ENCODE results near the gene TLCD3B.
"Not testable (repeated sequence)": the region's sequence is repeated elsewhere in the genome, so short reads cannot be mapped to it uniquely, and the experiment has no call there.

The TLCD3B gene

DNA sequence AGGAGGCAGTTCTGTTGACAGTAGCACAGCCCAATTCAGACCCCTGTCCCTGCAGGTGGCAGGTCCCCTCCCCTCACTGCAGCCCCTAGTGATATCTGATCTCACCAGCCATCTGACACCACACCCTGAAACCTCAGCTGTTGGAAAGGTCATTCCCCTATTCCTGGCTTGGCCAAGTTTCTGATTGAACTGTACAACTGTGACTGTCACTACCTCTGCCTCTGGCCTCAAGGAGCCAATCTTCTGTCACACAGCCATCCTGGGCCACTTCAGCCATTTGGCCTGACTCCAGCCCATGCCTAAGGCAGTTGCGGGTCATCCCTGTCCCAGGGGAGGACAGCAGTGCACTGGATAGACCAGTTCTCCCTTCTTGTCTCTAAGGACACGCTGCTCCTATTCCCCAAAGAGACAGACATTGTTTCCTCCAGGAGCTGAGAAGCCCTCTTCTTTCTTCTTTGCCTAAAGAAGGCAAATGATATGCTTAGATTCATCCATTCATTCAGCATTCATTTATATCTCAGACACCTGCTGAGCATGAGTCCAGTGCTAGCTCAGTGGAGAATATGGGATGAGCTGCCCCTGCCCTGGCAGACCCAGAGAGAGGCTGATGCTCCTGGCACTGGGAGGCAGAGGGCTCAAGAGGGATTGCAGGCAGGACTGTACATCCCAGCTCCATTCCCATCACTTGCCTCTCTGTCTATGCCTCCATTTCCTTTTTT lies 29.9 kb upstream of the TLCD3B start:
- DNase-seq (ENCODE audit: low read depth in 2 of 2) = no peak

DNA sequence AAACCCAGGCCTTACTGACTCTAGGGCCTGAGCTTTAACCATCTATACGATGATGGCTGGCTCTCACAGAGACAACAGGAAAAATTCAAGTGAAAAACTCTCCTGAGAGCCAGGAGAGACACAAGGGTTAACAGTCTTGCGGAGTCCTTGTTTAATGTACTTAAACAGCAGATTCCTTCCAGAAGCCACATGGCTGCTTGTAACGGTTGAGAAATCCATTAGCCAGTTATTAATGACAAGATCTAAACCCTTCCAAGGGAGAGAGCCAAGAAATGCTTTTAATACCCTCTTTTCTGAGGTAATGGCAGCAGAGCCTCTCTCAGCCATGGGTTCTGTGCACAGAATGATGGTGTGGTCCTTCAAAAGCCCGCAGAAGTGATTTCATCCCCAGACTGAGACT lies 29.3 kb upstream of the TLCD3B start:
- DNase-seq (ENCODE audit: low read depth in 2 of 2) = no peak

DNA sequence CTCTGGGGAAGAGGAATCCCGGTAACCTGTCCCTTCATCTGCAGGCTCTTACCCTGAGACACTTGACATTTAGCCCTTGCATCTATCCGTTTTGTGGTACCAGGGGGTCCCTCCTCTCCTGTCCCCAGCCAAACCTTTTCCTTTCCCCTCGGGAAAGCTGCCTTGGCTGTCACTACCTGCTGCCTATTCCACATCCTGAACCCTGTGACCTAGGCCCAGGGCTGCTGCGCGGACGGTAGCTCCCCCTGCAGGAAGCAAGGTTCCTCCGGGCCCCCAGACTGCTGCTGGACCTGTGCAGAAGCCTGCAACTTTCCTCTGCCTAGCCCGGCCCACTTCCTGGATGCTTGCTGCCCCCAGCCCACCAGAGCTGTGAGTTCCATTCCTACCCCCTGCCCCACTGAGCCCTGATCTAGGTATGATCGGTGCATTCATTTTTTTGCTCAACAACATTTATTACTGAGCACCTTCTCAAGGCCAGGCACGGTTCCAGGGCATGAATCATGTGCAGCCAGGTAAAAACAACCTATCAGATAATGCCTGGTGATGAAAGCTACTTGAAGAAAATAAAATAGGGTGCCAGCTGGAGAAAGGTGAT lies 24.0 kb upstream of the TLCD3B start:
- no peak for DNase-seq (ENCODE audit: low read depth in 2 of 2)

DNA sequence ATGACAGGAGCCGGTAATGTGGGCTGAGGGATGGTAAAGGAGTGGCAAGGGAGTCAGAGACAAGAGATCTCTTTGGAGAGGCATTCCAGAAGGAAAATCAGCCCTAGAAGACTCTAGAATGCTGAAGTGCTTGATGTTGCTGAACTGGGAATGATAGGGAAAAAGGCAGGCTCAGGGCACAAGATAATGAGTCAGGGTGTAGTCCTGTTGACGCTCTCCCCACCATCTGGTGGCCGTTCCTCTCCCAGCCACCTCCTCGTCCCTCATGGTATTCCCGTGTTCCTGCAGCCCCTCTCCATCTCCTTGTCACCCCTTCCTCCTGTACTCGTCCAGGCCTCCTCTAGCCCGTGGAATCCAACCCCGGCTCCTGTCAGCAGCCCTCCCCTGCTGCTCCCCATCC lies 23.4 kb upstream of the TLCD3B start:
- DNase-seq (ENCODE audit: low read depth in 2 of 2) = no peak

- DNase-seq (ENCODE audit: low read depth in 2 of 2) = no peak
Observed at GRCh38 chr16:30053376-30054015, 22.4 kb upstream of the TLCD3B start.

DNA sequence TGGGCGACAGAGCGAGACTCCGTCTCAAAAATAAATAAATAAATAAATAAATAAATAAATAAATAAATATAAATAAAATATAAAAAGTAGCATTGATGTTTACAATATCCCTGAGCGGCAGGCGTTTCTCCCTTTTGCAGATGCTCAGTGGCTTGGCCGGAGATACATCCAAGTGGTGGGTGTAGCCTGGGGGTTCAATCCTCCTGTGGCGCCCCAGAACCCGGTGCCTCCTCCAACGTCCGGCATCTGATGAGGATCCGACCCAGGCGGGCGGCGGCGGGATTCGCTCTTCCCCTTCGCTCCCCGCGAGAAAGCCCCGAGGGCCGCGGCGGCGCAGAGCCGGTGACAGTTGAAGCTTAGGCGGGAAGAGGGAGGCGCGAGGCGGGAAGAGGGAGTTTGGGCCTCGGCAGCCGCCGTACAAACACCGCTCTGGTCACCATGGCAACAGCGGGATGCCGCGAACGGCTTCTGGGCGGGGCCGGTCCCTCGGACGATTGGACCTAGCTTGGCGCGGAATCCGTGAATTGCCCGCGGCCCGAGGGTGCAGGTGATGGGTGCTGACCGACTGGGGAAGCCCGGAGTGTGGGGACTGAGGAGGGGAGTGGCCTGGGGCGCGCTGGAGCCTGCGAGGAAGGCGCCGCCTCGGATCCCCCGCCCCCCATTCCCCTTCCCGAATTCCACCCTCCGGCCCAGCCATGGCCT lies 21.8 kb upstream of the TLCD3B start:
- peak; percentile 68 to 71 for DNase-seq (ENCODE audit: low read depth in 2 of 2)

- DNase-seq (ENCODE audit: low read depth in 2 of 2) = no peak
Observed at GRCh38 chr16:30051518-30051917, 20.4 kb upstream of the TLCD3B start.

DNA sequence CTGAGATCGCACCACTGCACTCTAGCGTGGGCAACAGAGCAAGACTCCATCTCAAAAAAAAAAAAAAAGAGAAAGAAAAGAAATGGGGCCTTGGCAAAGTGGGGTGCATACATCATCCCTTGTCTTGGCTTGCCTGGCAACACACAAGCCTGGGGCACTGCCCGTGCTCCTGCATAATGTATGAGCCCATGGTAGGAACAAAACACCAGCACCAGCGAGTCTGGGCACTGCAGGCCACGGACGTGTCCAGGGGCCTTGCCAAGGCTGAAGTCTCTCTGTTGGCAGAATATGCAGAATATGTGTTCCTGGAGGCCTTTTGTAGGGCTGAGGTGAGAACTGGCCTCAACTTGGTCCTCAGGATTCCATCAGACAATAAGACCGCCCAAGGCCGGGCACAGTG lies 18.8 kb upstream of the TLCD3B start:
- DNase-seq (ENCODE audit: low read depth in 2 of 2) = no peak

DNA sequence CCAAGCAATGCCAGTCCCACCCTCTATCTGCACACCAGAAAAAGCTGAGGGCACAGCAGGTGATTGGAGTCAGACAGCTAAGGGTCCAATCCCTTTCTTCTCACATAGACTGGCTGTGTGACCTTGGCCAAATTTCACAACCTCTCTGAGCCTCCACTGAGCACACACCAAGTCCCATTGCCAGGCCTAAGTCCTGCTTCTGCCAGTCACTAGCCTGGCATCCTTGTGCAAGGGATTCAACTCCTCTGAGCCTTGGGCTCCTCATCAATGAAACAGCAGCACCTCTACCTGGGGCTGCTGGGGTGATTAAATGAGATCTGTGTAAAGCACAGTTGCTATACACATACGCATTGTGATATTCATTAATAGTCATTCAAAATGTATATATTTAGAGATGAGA lies 15.5 kb upstream of the TLCD3B start:
- DNase-seq (ENCODE audit: low read depth in 2 of 2) = no peak

DNA sequence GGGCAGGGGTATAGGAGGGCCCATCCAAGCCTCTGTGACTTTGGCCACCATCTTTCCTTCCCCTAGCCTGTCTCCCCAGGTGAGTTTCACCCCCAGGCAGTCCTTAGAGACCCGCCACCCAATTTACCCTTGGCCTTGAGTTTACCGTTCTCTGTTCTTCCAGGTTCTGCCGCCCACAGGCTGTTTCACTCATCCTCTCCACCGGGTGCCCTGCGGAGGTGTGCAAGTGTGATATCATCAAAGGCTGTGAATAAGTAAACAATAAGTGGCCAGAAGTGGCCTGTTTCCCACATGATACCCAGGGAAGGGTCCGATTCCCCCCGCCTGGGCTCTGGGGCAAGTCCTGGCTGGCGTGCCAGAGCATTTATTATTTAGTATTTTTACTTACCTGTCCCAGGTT lies 15.1 kb upstream of the TLCD3B start:
- DNase-seq (ENCODE audit: low read depth in 2 of 2) = no peak

GRCh38 chr16:30041841-30042240 lies 10.8 kb upstream of the TLCD3B start:
- no peak for DNase-seq (ENCODE audit: low read depth in 2 of 2)

DNA sequence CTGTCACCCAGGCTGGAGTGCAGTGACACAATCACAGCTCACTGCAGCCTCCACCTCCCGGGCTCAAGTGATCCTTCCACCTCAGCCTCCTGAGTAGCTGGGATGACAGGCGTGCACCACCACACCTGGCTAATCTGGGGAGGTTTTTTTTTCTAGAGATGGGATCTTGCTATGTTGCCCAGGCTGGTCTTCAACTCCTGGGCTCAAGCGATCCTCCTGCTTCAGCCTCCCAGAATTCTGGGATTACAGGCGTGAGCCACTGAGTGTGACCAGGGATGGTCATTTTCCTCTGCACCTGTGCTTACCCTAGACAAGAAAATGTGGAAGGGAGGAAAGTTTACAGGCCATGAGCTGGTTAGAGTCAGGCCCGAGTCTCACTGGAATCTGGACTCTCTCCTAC lies 9.6 kb upstream of the TLCD3B start:
- DNase-seq (ENCODE audit: low read depth in 2 of 2) = not testable (repeated sequence)

DNA sequence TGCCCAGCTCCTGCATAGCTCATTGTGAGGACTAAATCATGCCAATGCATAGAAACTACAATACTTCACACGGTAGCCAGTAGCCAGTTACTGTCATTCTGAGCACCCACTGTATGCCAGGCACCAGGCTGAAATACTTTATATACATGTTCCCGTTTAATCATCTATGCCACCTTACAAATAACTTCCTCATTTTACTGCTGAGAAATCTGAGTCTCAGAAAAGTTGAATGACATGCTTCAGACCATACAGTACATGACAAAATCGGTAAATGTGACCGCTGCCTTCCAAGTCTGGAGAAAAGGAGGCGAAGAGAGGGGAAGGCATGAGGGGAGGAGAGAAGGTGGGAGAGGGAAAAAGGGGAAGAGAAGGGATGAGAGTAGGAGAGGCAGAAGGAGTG lies 9.2 kb upstream of the TLCD3B start:
- DNase-seq (ENCODE audit: low read depth in 2 of 2) = no peak

DNA sequence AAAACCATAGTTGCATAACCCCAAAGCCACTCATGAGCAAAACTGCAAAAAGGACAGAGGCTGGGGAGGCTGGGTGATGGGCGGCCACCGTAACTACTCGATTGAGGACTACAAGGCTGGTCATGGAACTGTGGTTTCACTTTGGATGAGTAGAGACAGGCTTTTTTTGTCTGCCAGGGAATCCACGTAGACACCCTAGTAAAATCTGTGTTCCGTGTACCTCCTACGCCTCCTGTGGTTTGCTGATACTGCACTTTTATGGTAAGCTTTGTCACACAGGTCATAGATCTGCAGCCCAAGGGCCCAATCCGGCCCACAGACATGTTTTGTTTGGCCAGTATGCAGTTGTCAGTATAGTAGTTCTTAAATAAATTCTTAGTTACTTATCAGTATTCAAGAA lies 2.2 kb upstream of the TLCD3B start:
- no peak for DNase-seq (ENCODE audit: low read depth in 2 of 2)

DNA sequence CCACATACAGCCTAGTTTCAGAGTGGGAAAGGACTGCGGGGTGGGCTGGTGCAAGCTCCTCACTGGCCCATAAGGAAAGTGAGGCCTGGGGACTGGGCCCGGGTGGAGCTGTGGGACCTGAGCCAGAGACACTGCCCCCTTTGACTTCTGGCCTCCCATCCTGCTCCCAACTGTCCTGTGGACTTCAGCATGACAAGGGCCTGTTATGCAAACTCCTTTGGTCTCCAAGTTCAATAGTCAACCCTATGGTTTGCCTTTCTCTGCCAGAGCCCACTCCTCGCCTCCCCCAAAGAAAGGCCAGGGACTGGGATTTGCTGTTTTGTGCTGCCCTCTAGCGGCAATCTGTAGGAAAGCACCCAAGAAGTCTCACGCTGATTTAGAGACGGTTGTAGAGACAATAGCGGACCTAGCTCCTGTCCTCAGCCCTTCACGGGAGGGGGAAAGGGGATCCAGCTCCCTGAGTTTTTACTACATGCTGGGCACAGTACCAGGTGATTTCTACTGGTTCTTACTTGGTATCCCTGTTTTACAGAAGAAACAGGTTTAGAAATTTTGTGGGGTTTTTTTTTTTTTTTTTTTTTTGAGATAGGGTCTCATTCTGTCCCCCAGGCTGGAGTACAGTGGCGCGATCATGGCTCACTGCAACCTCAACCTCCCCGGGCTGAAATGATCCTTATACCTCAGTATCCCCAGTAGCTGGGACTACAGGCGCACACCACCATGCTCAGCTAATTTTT lies 1.2 kb upstream of the TLCD3B start:
- no peak for DNase-seq (ENCODE audit: low read depth in 2 of 2)

DNA sequence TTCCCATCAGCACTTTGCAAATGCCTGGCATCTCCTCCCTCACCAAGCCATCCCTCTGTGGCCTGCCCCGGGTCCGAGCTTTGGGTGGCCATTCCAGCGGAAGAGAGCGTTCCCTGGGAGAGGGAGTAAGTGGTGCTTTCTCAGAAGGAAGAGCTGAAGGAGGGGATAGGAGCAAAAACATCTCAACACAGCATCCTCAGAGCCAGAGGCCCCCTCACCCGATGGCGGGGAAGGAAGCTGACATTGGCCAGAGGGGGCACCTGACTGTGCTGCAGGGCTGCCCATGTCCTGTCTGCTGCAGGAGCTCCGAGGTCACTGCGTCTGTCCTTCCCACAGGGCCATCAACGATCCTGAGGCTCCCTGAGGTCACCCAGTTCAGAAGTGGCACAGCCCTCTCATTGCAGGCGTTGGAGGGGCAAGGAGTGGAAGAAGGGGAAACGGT lies 427 bp upstream of the TLCD3B start:
- DNase-seq (ENCODE audit: low read depth in 2 of 2) = no peak

- DNase-seq (ENCODE audit: low read depth in 2 of 2) = no peak
Observed at GRCh38 chr16:30030011-30030685, 923 bp downstream of the TLCD3B start.

GRCh38 chr16:30028438-30029076 lies 2.5 kb downstream of the TLCD3B start:
- no peak for DNase-seq (ENCODE audit: low read depth in 2 of 2)

GRCh38 chr16:30027588-30028437 lies 3.3 kb downstream of the TLCD3B start:
- no peak for DNase-seq (ENCODE audit: low read depth in 2 of 2)

GRCh38 chr16:30026449-30026848 lies 4.6 kb downstream of the TLCD3B start:
- DNase-seq (ENCODE audit: low read depth in 2 of 2) = no peak
